K562 (cell line): ENCODE data around the gene SDK1. TPM values are rescaled to one million over a fixed set of nuclear protein-coding genes. Genes with fewer than 3 reads are reported as not detected.

Experiments used
- ATAC-seq: fragments of 200-7000 bp; cut with Tn5 transposase; 3 replicates; pipeline ENCODE4 v1.9.1; 2020; ENCODE audit warnings: moderate library complexity
- BruUV-seq: library from RNA; stranded (reverse); fragments of 400-500 nt; replicated peaks from 2 replicates; lab custom pipeline; 2021; lab: Mats Ljungman, UMichigan
- CTCF ChIA-PET: fragments of 300-600 bp; formaldehyde crosslinking; extraction: SDS; loops from one replicate; lab custom pipeline; 2021; ENCODE audit warnings: low intra/inter-chr PET ratio; lab: Yijun Ruan, JAX
- POLR2A ChIA-PET: fragments of 300-600, 350-650 bp; sonication (Branson Sonifier 250); formaldehyde crosslinking; extraction: SDS; loops from one replicate; lab custom pipeline; 2021; ENCODE audit warnings: antibody characterized with exemption, inconsistent platforms; lab: Yijun Ruan, JAX
- DNase-seq, 4 experiments: peaks; one replicate each; pipeline versions ENCODE4 v3.0.0 to v3.0.0-alpha.2; 2011 to 2018; ENCODE audit warnings: low spot score in 3 of 4, mixed read lengths in 3 of 4; ENCODE audit errors: extremely low read depth in 1 of 4
- FAIRE-seq: peaks from 2 replicates; lab custom pipeline; 2011; peaks lifted over from hg19 to GRCh38; lab: Jason Lieb, UNC
- H2AFZ ChIP-seq: 2 replicates; pipeline ENCODE4 v1.6.0; 2011; ENCODE audit warnings: low read depth, low read length, control low read depth, inconsistent platforms
- H3K27ac ChIP-seq: fragments of 200-600 bp; 3 replicates; pipeline ENCODE4 v1.8.0; 2011; ENCODE audit warnings: low read depth, mild to moderate bottlenecking, control low read depth, inconsistent platforms, low read length, moderate library complexity, mixed read lengths; ENCODE audit errors: extremely low read depth
- H3K27me3 ChIP-seq, 2 experiments: fragments of 300-600 bp in 1 of 2; 2 replicates in 1 of 2; 3 replicates in 1 of 2; pipeline versions ENCODE4 v1.6.0 to v1.8.0; 2011; ENCODE audit warnings: inconsistent platforms in 2 of 2, low read length in 2 of 2, mild to moderate bottlenecking in 1 of 2, mixed read lengths in 1 of 2, moderate library complexity in 1 of 2; ENCODE audit not compliant: control insufficient read depth in 2 of 2, insufficient read depth in 2 of 2
- H3K36me3 ChIP-seq: fragments of 300-600 bp; 3 replicates; pipeline ENCODE4 v1.8.0; 2011; ENCODE audit warnings: mild to moderate bottlenecking, low read length, inconsistent platforms; ENCODE audit not compliant: control insufficient read depth, insufficient read depth
- H3K4me1 ChIP-seq, 2 experiments: fragments of 200-600 bp in 1 of 2; replicated peaks in 1 of 2; 2 replicates in 1 of 2; 3 replicates in 1 of 2; pipeline versions ENCODE4 v1.5.1 to v1.8.0; 2011; ENCODE audit warnings: inconsistent platforms in 2 of 2, low read length in 2 of 2, mild to moderate bottlenecking in 1 of 2, mixed read lengths in 1 of 2, moderate library complexity in 1 of 2; ENCODE audit not compliant: control insufficient read depth in 2 of 2, insufficient read depth in 2 of 2
- H3K4me2 ChIP-seq: 2 replicates; pipeline ENCODE4 v1.6.1; 2011; ENCODE audit warnings: low read length, control low read depth, inconsistent platforms, mixed read lengths; ENCODE audit not compliant: insufficient read depth
- H3K4me3 ChIP-seq: fragments of 200-600 bp; sonication (generic), shearing (Covaris generic); 2 replicates; pipeline ENCODE4 v1.5.1; 2016; ENCODE audit warnings: control low read depth, inconsistent platforms
- H3K79me2 ChIP-seq: fragments of 200-600 bp; 3 replicates; pipeline ENCODE4 v1.8.0; 2011; ENCODE audit warnings: low read length, inconsistent platforms; ENCODE audit not compliant: control insufficient read depth, insufficient read depth
- H3K9ac ChIP-seq, 2 experiments: 2 replicates each; pipeline versions ENCODE4 v1.6.0 to v1.6.1; 2011; ENCODE audit warnings: low read depth in 2 of 2, low read length in 2 of 2, control low read depth in 1 of 2, inconsistent platforms in 1 of 2, mild to moderate bottlenecking in 1 of 2, mixed read lengths in 1 of 2; ENCODE audit not compliant: insufficient read depth in 1 of 2
- H3K9me1 ChIP-seq: one replicate; pipeline ENCODE4 v1.6.0; 2011; ENCODE audit warnings: inconsistent platforms, mild to moderate bottlenecking, low read length, moderate library complexity; ENCODE audit not compliant: control insufficient read depth, insufficient read depth
- H3K9me3 ChIP-seq: replicated peaks from 2 replicates; pipeline ENCODE4 v1.5.1; 2011; ENCODE audit warnings: low read depth, low read length, inconsistent platforms; ENCODE audit not compliant: control insufficient read depth, insufficient read depth
- H4K20me1 ChIP-seq: replicated peaks from 2 replicates; pipeline ENCODE4 v1.6.1; 2011; ENCODE audit warnings: low read length, inconsistent platforms, mixed read lengths; ENCODE audit not compliant: control insufficient read depth, insufficient read depth
- ARID3B ChIP-seq: fragments of 250-450 bp; sonication (Bioruptor Pico); IDR thresholded peaks from 2 replicates; pipeline ENCODE4 v1.4.0; 2020; ENCODE audit warnings: borderline replicate concordance
- C11orf30 ChIP-seq: fragments of 450-650 bp; IDR thresholded peaks from 2 replicates; pipeline ENCODE4 v1.6.1; 2016; ENCODE audit warnings: low read depth, mild to moderate bottlenecking
- E2F3 ChIP-seq: fragments of 250-450 bp; sonication (Bioruptor Pico); IDR thresholded peaks from 2 replicates; pipeline ENCODE4 v1.4.0; 2020; ENCODE audit warnings: mild to moderate bottlenecking
- E4F1 ChIP-seq: fragments of 250-450 bp; sonication (Bioruptor Pico); IDR thresholded peaks from 2 replicates; pipeline ENCODE4 v1.5.0; 2021; ENCODE audit warnings: mild to moderate bottlenecking, borderline replicate concordance
- HOXB6 ChIP-seq: fragments of 250-450 bp; sonication (Bioruptor Pico); IDR thresholded peaks from 2 replicates; pipeline ENCODE4 v1.5.1; 2022; ENCODE audit warnings: mild to moderate bottlenecking, borderline replicate concordance
- NUFIP1 ChIP-seq: fragments of 450-650 bp; IDR thresholded peaks from 2 replicates; pipeline ENCODE4 v1.6.1; 2018; ENCODE audit not compliant: partially characterized antibody
- PHTF2 ChIP-seq: fragments of 250-450 bp; sonication (Bioruptor Pico); IDR thresholded peaks from 2 replicates; pipeline ENCODE4 v1.5.0; 2021; ENCODE audit warnings: mild to moderate bottlenecking
- POLR2G ChIP-seq: fragments of 200-400 bp; formaldehyde crosslinking; IDR thresholded peaks from 2 replicates; pipeline ENCODE4 v1.6.1; 2017; ENCODE audit warnings: low read depth, mild to moderate bottlenecking, antibody characterized with exemption, low read length, moderate library complexity
- PTTG1 ChIP-seq: fragments of 450-650 bp; IDR thresholded peaks from 2 replicates; pipeline ENCODE4 v1.6.1; 2016; ENCODE audit warnings: low read depth, mild to moderate bottlenecking, missing genetic modification characterization, missing compliant biosample characterization
- ZNF277 ChIP-seq: fragments of 250-450 bp; sonication (Bioruptor Pico); IDR thresholded peaks from 2 replicates; pipeline ENCODE4 v1.8.0; 2022; ENCODE audit warnings: inconsistent platforms, mild to moderate bottlenecking, moderate library complexity, borderline replicate concordance
- ZNF316 ChIP-seq: fragments of 450-650 bp; IDR thresholded peaks from 2 replicates; pipeline ENCODE4 v1.6.1; 2016
- ZNF395 ChIP-seq: fragments of 200-800 bp; sonication (Bioruptor generic); IDR thresholded peaks from 2 replicates; pipeline ENCODE4 v1.6.1; 2017; ENCODE audit warnings: missing genetic modification characterization, missing compliant biosample characterization
- WGBS: fragments of 100-300 bp; shearing (Covaris generic); methylation state at CpG from one replicate; pipeline ENCODE4 v1.1.6; 2016; ENCODE audit warnings: low coverage, mixed read lengths; ENCODE audit not compliant: insufficient coverage; ENCODE audit errors: missing lambda C conversion rate; 5-methylcytosine and 5-hydroxymethylcytosine counted together
- in situ Hi-C: fragments of 300-500 bp; cut with MboI; formaldehyde crosslinking; loops from 4 replicates; pipeline ENCODE4 v1.15.0; 2018; ENCODE audit warnings: inconsistent platforms, mixed read lengths
- intact Hi-C: fragments of 100-400 bp; cut with micrococcal nuclease; formaldehyde crosslinking; loops from 2 replicates; pipeline ENCODE4 v1.14.2; 2022
- polyA plus RNA-seq, 8 experiments: library from polyadenylated mRNA; depleted of rRNA in 4 of 8; stranded (reverse) in 5 of 8; unstranded in 3 of 8; fragments of >200 nt; fragmentation: Nextera tagmentation in 2 of 8; fragmentation: Illumina TruSeq in 1 of 8; extraction: Ambion mirVana in 2 of 8; extraction: Trizol in 1 of 8; gene quantifications; 2 replicates each; pipeline versions ENCODE4 v1.2.1 to v1.2.3, GENCODE V29; 2011 to 2014; ENCODE audit warnings: inconsistent platforms in 1 of 8, missing spikeins in 1 of 8
- total RNA-seq, 7 experiments: library from RNA; depleted of rRNA in 6 of 7; stranded (reverse); fragments of >200 nt in 6 of 7; fragmentation: Illumina TruSeq in 2 of 7; extraction: Trizol in 2 of 7; gene quantifications; 2 replicates each; pipeline versions ENCODE4 v1.2.1 to v1.2.3, GENCODE V29; 2011 to 2021; ENCODE audit warnings: low replicate concordance in 1 of 7

The SDK1 gene
- total and polyA plus RNA-seq, 9 of the 15 experiments (the other 6 are each of a cell fraction or from before 2014, with no cell fraction given), result 0.16 TPM; not detected in 8

GRCh38 chr7:3440509-3440908 is 139.5 kb downstream of the SDK1 start:
- Histone ChIP-seq H4K20me1 (no peaks in the 10 kb centered on the region), H2AFZ (no peak overlapping the region), H3K36me3 (no peaks in the 10 kb centered on the region), H3K9ac (no peak overlapping the region), H3K9me1 (no peaks in the 10 kb centered on the region), H3K27ac (no peak overlapping the region), H3K4me2 (no peak overlapping the region), H3K9me3 (no peaks in the 10 kb centered on the region), H3K27me3 (no peaks in the 10 kb centered on the region), H3K79me2 (no peaks in the 10 kb centered on the region), H3K4me3 (no peak overlapping the region), H3K4me1 (no peaks in the 10 kb centered on the region)
- in situ Hi-C loops (no loop called here), intact Hi-C loops (no loop called here)
- TF ChIP-seq E2F3 (CRISPR knock-in tag), result no peak
- TF ChIP-seq E4F1, result no peak
- no peak for TF ChIP-seq PHTF2 (CRISPR knock-in tag)
- TF ChIP-seq C11orf30, result 0 out of 2 replicates have a peak, but pooled peaks have one; percentile 27
- peak; percentile 63 for TF ChIP-seq ZNF316
- TF ChIP-seq PTTG1 (tag), result no peak
- no peak for TF ChIP-seq NUFIP1
- no peak for TF ChIP-seq POLR2G
- TF ChIP-seq ARID3B (CRISPR knock-in tag), result no peak
- no peak for TF ChIP-seq ZNF277 (CRISPR knock-in tag)
- TF ChIP-seq HOXB6 (CRISPR knock-in tag), result no peak
- TF ChIP-seq ZNF395 (CRISPR knock-in tag), result no peak
- ChIA-PET POLR2A (no interaction called here), CTCF (no interaction called here)
- BruUV-seq, result no TSS peak
- no peak for DNase-seq
- FAIRE-seq, result no peak
- 0% methylated on average over 2 of the region's 2 CpGs for WGBS
- ATAC-seq, result no peak
